ENCODE data around the gene RFESD. TPM values are rescaled to one million over a fixed set of nuclear protein-coding genes. Genes with fewer than 3 reads are reported as not detected.

RFESD gene
- total and polyA plus RNA-seq, 2 of the 4 experiments (the other 2 are of a cell fraction): 1.5 to 2.7 TPM

DNA sequence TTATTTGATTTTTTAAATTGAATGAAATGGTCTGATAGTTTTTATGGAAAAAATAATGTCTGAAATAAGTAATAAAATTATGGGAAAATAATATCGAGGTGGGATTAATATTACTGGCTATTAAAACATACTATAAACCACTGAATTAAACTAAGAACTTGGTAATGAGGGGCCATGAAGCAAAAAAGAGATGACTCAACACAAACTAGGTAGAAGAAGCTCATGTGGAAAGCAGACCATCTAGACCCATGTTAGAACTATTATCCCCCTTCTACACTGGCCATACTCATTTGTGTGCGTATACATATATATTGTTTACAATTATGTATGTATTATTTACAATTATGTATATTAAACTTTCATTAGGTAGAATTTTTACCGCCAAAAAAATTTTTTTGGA lies 35.2 kb upstream of the RFESD start:
- no peak overlapping the region for H3K14ac ChIP-seq (replicated peaks; ENCODE audit: low read depth, low read length)
- no peaks in the 10 kb centered on the region for H4K20me1 ChIP-seq (ENCODE audit: insufficient read depth, low read length)
- no peak overlapping the region for H3K4me3 ChIP-seq (ENCODE audit: insufficient read depth, low read depth, low read length)
- no peaks in the 10 kb centered on the region for H3K9me1 ChIP-seq (ENCODE audit: insufficient read depth, low read length)
- H2AFZ ChIP-seq (replicated peaks; ENCODE audit: low read length, poor library complexity): no peak overlapping the region
- intact Hi-C loops (cut with micrococcal nuclease) (no loop called here), in situ Hi-C loops (cut with MboI; ENCODE audit: low sequenced_read_pairs) (no loop called here), dilution Hi-C loops (cut with HindIII; ENCODE audit: low sequenced_read_pairs, unreplicated experiment) (no loop called here)
- H3K79me1 ChIP-seq (ENCODE audit: low read depth in 1 of 2, low read length in 2 of 2): no peaks in the 10 kb centered on the region
- TF ChIP-seq BHLHE40 (IDR thresholded peaks at IDR 0.05; ENCODE audit: low read depth, low read length) (no peak), RCOR1 (IDR thresholded peaks at IDR 0.05; ENCODE audit: insufficient replicate concordance, low read length) (no peak), POLR2A (IDR thresholded peaks at IDR 0.05; ENCODE audit: low read depth, low read length) (no peak), NFE2L2 (IDR thresholded peaks at IDR 0.05; ENCODE audit: low read depth, low read length) (no peak), CEBPB (IDR thresholded peaks at IDR 0.05; ENCODE audit: low read depth, low read length) (no peak)
- TF ChIP-seq, protein P1, sequence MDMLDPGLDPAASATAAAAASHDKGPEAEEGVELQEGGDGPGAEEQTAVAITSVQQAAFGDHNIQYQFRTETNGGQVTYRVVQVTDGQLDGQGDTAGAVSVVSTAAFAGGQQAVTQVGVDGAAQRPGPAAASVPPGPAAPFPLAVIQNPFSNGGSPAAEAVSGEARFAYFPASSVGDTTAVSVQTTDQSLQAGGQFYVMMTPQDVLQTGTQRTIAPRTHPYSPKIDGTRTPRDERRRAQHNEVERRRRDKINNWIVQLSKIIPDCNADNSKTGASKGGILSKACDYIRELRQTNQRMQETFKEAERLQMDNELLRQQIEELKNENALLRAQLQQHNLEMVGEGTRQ (IDR thresholded peaks at IDR 0.05; ENCODE audit: low read depth, low read length): no peak
- ATAC-seq (ENCODE audit: low read depth): no peak
- no peak overlapping the region for H2BK120ac ChIP-seq (ENCODE audit: low read depth, low read length)
- H3K9me3 ChIP-seq (ENCODE audit: control insufficient read depth, insufficient read depth, low read length): peaks cover 3% of the 10 kb centered on the region; the same call in 1 of the 2 replicates
- DNase-seq: no peak
- no peak overlapping the region for H2BK5ac ChIP-seq (ENCODE audit: low read depth, low read length, poor library complexity, severe bottlenecking)
- no peak overlapping the region for H4K91ac ChIP-seq (ENCODE audit: insufficient read depth, low read depth, low read length)
- no peak overlapping the region for H2BK15ac ChIP-seq (ENCODE audit: low read depth, low read length)
- ChIA-PET CTCF (no interaction called here), POLR2A (ENCODE audit: unreplicated experiment) (no interaction called here)
- no peaks in the 10 kb centered on the region for H3K27me3 ChIP-seq (ENCODE audit: control insufficient read depth, insufficient read depth, low read length)
- no peak overlapping the region for H3K56ac ChIP-seq (ENCODE audit: extremely low read depth, insufficient read depth, low read length)
- H3K4me2 ChIP-seq (ENCODE audit: low read depth, low read length): no peak overlapping the region
- H3K4me1 ChIP-seq (ENCODE audit: control insufficient read depth, insufficient read depth, low read length): no peaks in the 10 kb centered on the region
- no TSS peak for BruUV-seq (replicated peaks)
- no peak overlapping the region for H4K8ac ChIP-seq (ENCODE audit: low read depth in 2 of 2, low read length in 2 of 2)
- H3K9ac ChIP-seq (ENCODE audit: low read depth, low read length): no peak overlapping the region
- H2AK9ac ChIP-seq (replicated peaks; ENCODE audit: low read depth, low read length, poor library complexity): no peak overlapping the region
- 100% methylated on average over 1 of the region's 3 CpGs; no CpG with 5 or more reads in 1 of the 2 experiments for WGBS, 2 experiments (ENCODE audit: extremely low coverage in 2 of 2, insufficient read length in 1 of 2)
- H2BK20ac ChIP-seq (ENCODE audit: low read depth, low read length): no peak overlapping the region
- no peak overlapping the region for H2AK5ac ChIP-seq (ENCODE audit: low read depth, low read length)
- no peak overlapping the region for H3K23ac ChIP-seq (ENCODE audit: low read depth, low read length)
- H3K27ac ChIP-seq (ENCODE audit: insufficient read depth, low read length): no peak overlapping the region
- H3K36me3 ChIP-seq (ENCODE audit: control insufficient read depth, insufficient read depth, low read length): no peaks in the 10 kb centered on the region
- H3K4ac ChIP-seq (ENCODE audit: low read depth, low read length): no peak overlapping the region
- H3K18ac ChIP-seq (ENCODE audit: low read depth, low read length): no peak overlapping the region
- H4K5ac ChIP-seq (ENCODE audit: low read depth, low read length): no peak overlapping the region

All from IMR-90 (cell line).